OCI-LY3 (cell line): Measurements from ENCODE around the gene ABTB2.

Experiments used
- H2AFZ ChIP-seq: fragments of 200-600, 300-600 bp; shearing (Covaris generic); 2 replicates; pipeline ENCODE4 v1.6.0; 2014; ENCODE audit warnings: antibody characterized with exemption, low read depth, low read length
- H3K27ac ChIP-seq: fragments of 200-600, 300-600 bp; sonication (generic); 2 replicates; pipeline ENCODE4 v1.5.1; 2014; ENCODE audit warnings: mild to moderate bottlenecking, low read length, moderate library complexity, mixed read lengths
- H3K27me3 ChIP-seq: fragments of 200-600, 300-600 bp; sonication (generic); 2 replicates; pipeline ENCODE4 v1.6.1; 2014; ENCODE audit warnings: low read depth, low read length, mixed read lengths
- H3K36me3 ChIP-seq: fragments of 200-600, 300-600 bp; sonication (generic); replicated peaks from 2 replicates; pipeline ENCODE3; 2014; ENCODE audit warnings: low read depth, low read length, mixed read lengths
- H3K4me1 ChIP-seq: fragments of 300-600, 200-600 bp; sonication (generic); 2 replicates; pipeline ENCODE4 v1.6.1; 2014; ENCODE audit warnings: low read length, mixed read lengths
- H3K4me2 ChIP-seq: fragments of 200-600, 300-600 bp; sonication (generic); 2 replicates; pipeline ENCODE4 v1.6.1; 2014; ENCODE audit warnings: low read length, mixed read lengths
- H3K4me3 ChIP-seq: fragments of 300-600, 200-600 bp; sonication (generic); 2 replicates; pipeline ENCODE4 v1.5.1; 2014; ENCODE audit warnings: antibody characterized with exemption, mild to moderate bottlenecking, low read length, moderate library complexity
- H3K79me2 ChIP-seq: fragments of 300-600, 200-600 bp; shearing (Covaris generic); 2 replicates; pipeline ENCODE4 v1.6.1; 2014; ENCODE audit warnings: mild to moderate bottlenecking, low read length, mixed read lengths
- H3K9ac ChIP-seq: fragments of 300-600, 200-600 bp; shearing (Covaris generic); 2 replicates; pipeline ENCODE4 v1.6.0; 2014; ENCODE audit warnings: mild to moderate bottlenecking, low read length, moderate library complexity
- H3K9me3 ChIP-seq: fragments of 200-600, 300-600 bp; shearing (Covaris generic); 2 replicates; pipeline ENCODE4 v1.6.1; 2014; ENCODE audit warnings: low read length, mixed read lengths; ENCODE audit not compliant: insufficient read depth
- H4K20me1 ChIP-seq: fragments of 200-600, 300-600 bp; sonication (generic); 2 replicates; pipeline ENCODE4 v1.6.1; 2016; ENCODE audit warnings: low read length, mixed read lengths; ENCODE audit not compliant: insufficient read depth
- CTCF ChIP-seq: fragments of 200-600, 300-600 bp; sonication (generic); IDR thresholded peaks from 2 replicates; pipeline ENCODE4 v1.5.1; 2014; ENCODE audit warnings: antibody characterized with exemption, low read length, low read depth
- EZH2phosphoT487 ChIP-seq: fragments of 200-600 bp; shearing (Covaris generic); IDR thresholded peaks from 2 replicates; pipeline ENCODE4 v1.6.1; 2018; ENCODE audit warnings: antibody characterized with exemption, mixed run types, low read depth

ABTB2 gene

GRCh38 chr11:34278693-34279297 is 79.0 kb downstream of the ABTB2 start:
- Histone ChIP-seq H4K20me1 (0 out of 2 replicates have a peak, but pooled peaks cover 9% of the 10 kb centered on the region), H3K4me1 (peaks cover 14% of the 10 kb centered on the region), H3K36me3 (no peaks in the 10 kb centered on the region), H3K27me3 (no peaks in the 10 kb centered on the region), H3K4me2 (peak overlapping the region; percentile 31; the same call in 1 of the 2 replicates), H3K79me2 (peaks cover 2% of the 10 kb centered on the region; the same call in 1 of the 2 replicates), H3K9me3 (no peaks in the 10 kb centered on the region), H3K27ac (no peak overlapping the region), H3K4me3 (no peak overlapping the region), H3K9ac (no peak overlapping the region), H2AFZ (no peak overlapping the region)
- TF ChIP-seq EZH2phosphoT487 (no peak), CTCF (no peak)

- TF ChIP-seq CTCF (no peak), EZH2phosphoT487 (no peak)
- Histone ChIP-seq H3K9ac (no peak overlapping the region), H3K36me3 (no peaks in the 10 kb centered on the region), H3K9me3 (no peaks in the 10 kb centered on the region), H3K27me3 (no peaks in the 10 kb centered on the region), H3K4me3 (no peak overlapping the region), H4K20me1 (0 out of 2 replicates have a peak, but pooled peaks cover 9% of the 10 kb centered on the region), H3K4me2 (peak overlapping the region; percentile 31; the same call in 1 of the 2 replicates), H2AFZ (no peak overlapping the region), H3K4me1 (peaks cover 14% of the 10 kb centered on the region), H3K27ac (no peak overlapping the region), H3K79me2 (no peaks in the 10 kb centered on the region; the same call in 1 of the 2 replicates)
These were observed 79.6 kb downstream of the ABTB2 start for GRCh38 chr11:34278175-34278574.

GRCh38 chr11:34277171-34277570 is 80.6 kb downstream of the ABTB2 start:
- Histone ChIP-seq H3K4me3 (no peak overlapping the region), H3K36me3 (no peaks in the 10 kb centered on the region), H3K4me1 (peaks cover 14% of the 10 kb centered on the region), H3K27ac (no peak overlapping the region), H3K9ac (no peak overlapping the region), H3K27me3 (no peaks in the 10 kb centered on the region), H2AFZ (no peak overlapping the region), H3K4me2 (no peak overlapping the region), H3K9me3 (no peaks in the 10 kb centered on the region), H4K20me1 (0 out of 2 replicates have a peak, but pooled peaks cover 9% of the 10 kb centered on the region), H3K79me2 (no peaks in the 10 kb centered on the region; the same call in 1 of the 2 replicates)
- TF ChIP-seq EZH2phosphoT487 (no peak), CTCF (no peak)

- Histone ChIP-seq H3K9me3 (no peaks in the 10 kb centered on the region), H2AFZ (no peak overlapping the region), H3K36me3 (no peaks in the 10 kb centered on the region), H3K4me3 (no peak overlapping the region), H3K9ac (no peak overlapping the region), H3K4me2 (no peak overlapping the region), H4K20me1 (0 out of 2 replicates have a peak, but pooled peaks cover 9% of the 10 kb centered on the region), H3K79me2 (no peaks in the 10 kb centered on the region; the same call in 1 of the 2 replicates), H3K27me3 (no peaks in the 10 kb centered on the region), H3K27ac (no peak overlapping the region), H3K4me1 (peaks cover 14% of the 10 kb centered on the region)
- TF ChIP-seq CTCF = no peak
- no peak for TF ChIP-seq EZH2phosphoT487
These were observed 81.4 kb downstream of the ABTB2 start for GRCh38 chr11:34276352-34276864.
